Ovary (tissue), 9 donors: ENCODE measurements around the gene PMPCA. TPM values are rescaled to one million over a fixed set of nuclear protein-coding genes. Genes with fewer than 3 reads are reported as not detected.

ENCODE experiments used
- DNase-seq, 5 donors: peaks; one replicate each; pipeline ENCODE4 v3.0.0-alpha.2; 2019 to 2020
- H3K27ac ChIP-seq, 2 donors: fragments of 200-600 bp; one replicate each; pipeline versions ENCODE4 v1.5.1 to v1.8.0; 2019 to 2022
- H3K27me3 ChIP-seq: fragments of 200-600 bp; one replicate; pipeline ENCODE4 v1.8.0; 2022
- H3K36me3 ChIP-seq: fragments of 200-600 bp; sonication (generic); one replicate; pipeline ENCODE4 v1.5.1; 2019
- H3K4me1 ChIP-seq: one replicate; pipeline ENCODE4 v1.8.1; 2013; ENCODE audit warnings: mild to moderate bottlenecking, moderate library complexity; ENCODE audit not compliant: insufficient read depth
- H3K4me3 ChIP-seq: fragments of 200-600 bp; sonication (generic); one replicate; pipeline ENCODE4 v1.5.1; 2017
- H3K9me3 ChIP-seq, 2 donors: fragments of 200-600 bp in 1 of 2; sonication (generic) in 1 of 2; one replicate each; pipeline versions ENCODE4 v1.5.1 to v1.8.1; 2013 to 2019; ENCODE audit warnings: mild to moderate bottlenecking in 1 of 2, moderate library complexity in 1 of 2
- EP300 ChIP-seq: sonication (generic); formaldehyde crosslinking; IDR thresholded peaks from one replicate; pipeline ENCODE4 v1.6.1; 2017; ENCODE audit warnings: antibody characterized with exemption
- POLR2A ChIP-seq: fragments of 450-650 bp; IDR thresholded peaks from one replicate; pipeline ENCODE4 v1.6.1; 2017; ENCODE audit warnings: antibody characterized with exemption, mild to moderate bottlenecking, moderate library complexity
- WGBS, 3 donors: extraction: QIAGEN DNeasy Blood & Tissue Kit in 1 of 3; methylation state at CpG; one replicate each; pipeline versions ENCODE4 v1.1.5 to v1.1.7; 2013 to 2017; 5-methylcytosine and 5-hydroxymethylcytosine counted together
- intact Hi-C, 4 donors: fragments of 100-400 bp; cut with DNase I; formaldehyde crosslinking; loops; one replicate each; pipeline versions ENCODE4 v1.11.0 to v1.15.1; 2022 to 2023
- polyA plus RNA-seq, 2 donors: library from polyadenylated mRNA; stranded (reverse); fragments of 200-250 nt in 1 of 2; fragments of 350-450 nt in 1 of 2; fragmentation: Illumina TruSeq in 1 of 2; extraction: RNeasy Lipid Tissue Mini Kit (QIAGEN cat#74804) in 1 of 2; gene quantifications; one replicate each; pipeline ENCODE4 v1.2.3, GENCODE V29; 2013 to 2014
- total RNA-seq, 7 donors: library from RNA; depleted of rRNA in 2 of 7; stranded (reverse); fragments of >200 nt in 2 of 7; fragmentation: NEBNext Ultra II Directional in 3 of 7; extraction: Animal tissue kit (Norgen Biotek cat#: 25700) in 3 of 7; gene quantifications; one replicate each; pipeline versions ENCODE4 v1.1.0 to v1.2.4, GENCODE V29; 2016 to 2023
- TF ChIP-seq, protein P1 (sequence below), 3 donors: fragments of 450-650 bp in 2 of 3; fragments of 200-600 bp in 1 of 3; IDR thresholded peaks; one replicate each; pipeline versions ENCODE4 v1.5.1 to v1.8.0; 2016 to 2022; ENCODE audit warnings: antibody characterized with exemption in 3 of 3, mild to moderate bottlenecking in 1 of 3
- donor health status: DM: no; HTN: no; CAD: no; lungs with moderate emphysema.
- donor health status: DM: no; HTN: no; CAD: no.
- donor health status: Bipolar disorder and iron deficiency.
- donor health status: DM: yes; HTN: yes; CAD: no.
- donor health status: DM: no; HTN: no; CAD: no.
- donor health status: DM: yes; HTN: yes; CAD: no.

The PMPCA gene
- total and polyA plus RNA-seq, 9 donors = 18.7 to 82.4 (median 40.1) TPM

DNA sequence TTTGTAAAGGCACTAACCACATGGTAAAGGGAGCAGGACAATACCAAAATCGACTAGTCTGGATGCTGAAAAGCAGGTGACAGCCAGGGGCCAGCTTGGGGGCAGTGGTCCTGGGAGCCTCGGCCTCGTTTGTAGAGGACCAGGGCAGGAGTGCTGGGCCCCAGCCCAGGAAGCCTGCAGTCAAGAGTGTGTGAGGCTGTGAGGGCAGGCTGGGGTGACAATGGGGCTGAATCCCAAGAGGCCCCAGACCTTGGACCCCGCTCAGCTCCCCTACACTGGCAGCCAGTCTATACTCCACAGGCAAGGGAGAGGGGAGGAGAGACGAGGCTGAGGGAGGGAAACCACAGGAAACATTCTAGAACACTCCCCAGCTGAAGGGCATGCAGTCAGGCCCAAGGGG is 31.8 kb downstream of the PMPCA start:
- no peaks in the 10 kb centered on the region for H3K9me3 ChIP-seq
- H3K4me3 ChIP-seq = no peak overlapping the region
- 72 to 84% (median 73%) methylated on average over 5 of the region's 5 CpGs for WGBS, 3 donors
- no peak for DNase-seq
- H3K4me1 ChIP-seq = peaks cover 13% of the 10 kb centered on the region
- TF ChIP-seq EP300 (no peak), POLR2A (no peak)
- TF ChIP-seq, protein P1, sequence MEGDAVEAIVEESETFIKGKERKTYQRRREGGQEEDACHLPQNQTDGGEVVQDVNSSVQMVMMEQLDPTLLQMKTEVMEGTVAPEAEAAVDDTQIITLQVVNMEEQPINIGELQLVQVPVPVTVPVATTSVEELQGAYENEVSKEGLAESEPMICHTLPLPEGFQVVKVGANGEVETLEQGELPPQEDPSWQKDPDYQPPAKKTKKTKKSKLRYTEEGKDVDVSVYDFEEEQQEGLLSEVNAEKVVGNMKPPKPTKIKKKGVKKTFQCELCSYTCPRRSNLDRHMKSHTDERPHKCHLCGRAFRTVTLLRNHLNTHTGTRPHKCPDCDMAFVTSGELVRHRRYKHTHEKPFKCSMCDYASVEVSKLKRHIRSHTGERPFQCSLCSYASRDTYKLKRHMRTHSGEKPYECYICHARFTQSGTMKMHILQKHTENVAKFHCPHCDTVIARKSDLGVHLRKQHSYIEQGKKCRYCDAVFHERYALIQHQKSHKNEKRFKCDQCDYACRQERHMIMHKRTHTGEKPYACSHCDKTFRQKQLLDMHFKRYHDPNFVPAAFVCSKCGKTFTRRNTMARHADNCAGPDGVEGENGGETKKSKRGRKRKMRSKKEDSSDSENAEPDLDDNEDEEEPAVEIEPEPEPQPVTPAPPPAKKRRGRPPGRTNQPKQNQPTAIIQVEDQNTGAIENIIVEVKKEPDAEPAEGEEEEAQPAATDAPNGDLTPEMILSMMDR (IDR thresholded peaks at IDR 0.05) = no peak
- H3K36me3 ChIP-seq = no peaks in the 10 kb centered on the region
- no peaks in the 10 kb centered on the region for H3K27me3 ChIP-seq
- no peak overlapping the region for H3K27ac ChIP-seq
- intact Hi-C loops = no loop called here

DNA sequence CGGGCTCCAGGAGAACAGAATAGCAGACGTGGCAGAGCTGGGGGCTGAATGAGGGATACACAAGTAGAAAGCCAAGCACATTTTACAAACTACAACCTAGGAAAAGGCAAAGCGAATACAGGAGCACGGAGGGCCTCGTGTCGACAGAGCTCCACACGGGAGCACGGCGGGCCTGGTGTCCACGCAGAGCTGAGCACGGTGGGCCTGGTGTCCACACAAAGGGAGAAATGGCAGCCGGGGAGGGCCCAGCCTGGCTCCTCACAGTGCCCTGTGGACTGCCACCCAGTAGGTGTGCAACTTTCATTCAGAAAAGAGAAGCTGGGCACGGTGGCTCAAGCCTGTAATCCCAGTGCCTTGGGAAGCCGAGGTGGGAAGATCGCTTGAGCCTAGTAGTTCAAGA is 32.6 kb downstream of the PMPCA start:
- TF ChIP-seq EP300 (no peak), POLR2A (no peak)
- TF ChIP-seq, protein P1 (IDR thresholded peaks at IDR 0.05) = no peak
- DNase-seq = no peak
- no peak overlapping the region for H3K4me3 ChIP-seq
- H3K27ac ChIP-seq = no peak overlapping the region
- 87 to 92% (median 91%) methylated on average over 15 of the region's 15 CpGs for WGBS, 3 donors
- H3K36me3 ChIP-seq = no peaks in the 10 kb centered on the region
- H3K27me3 ChIP-seq = no peaks in the 10 kb centered on the region
- intact Hi-C loops = no loop called here
- H3K9me3 ChIP-seq = no peaks in the 10 kb centered on the region
- H3K4me1 ChIP-seq = peaks cover 8% of the 10 kb centered on the region

DNA sequence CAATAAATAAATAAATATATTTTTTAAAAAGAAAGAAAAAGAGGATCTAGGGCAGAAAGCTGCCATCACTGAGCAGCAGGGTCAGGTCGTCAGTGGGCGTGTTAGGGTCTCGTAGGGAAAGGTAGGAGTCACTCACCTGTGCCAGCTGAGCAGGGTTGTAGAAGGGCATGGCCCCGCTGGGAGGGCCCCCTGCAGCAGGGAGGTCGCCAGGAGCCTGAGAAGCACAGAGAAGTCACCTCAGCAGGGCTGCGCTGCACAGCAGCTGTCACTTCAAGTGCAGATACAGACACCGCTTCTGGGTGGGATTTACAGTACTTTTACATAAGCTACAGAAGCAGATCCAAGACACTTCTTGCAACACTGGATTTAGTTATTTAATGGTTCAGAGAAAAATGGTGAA is 33.2 kb downstream of the PMPCA start:
- peaks cover 2% of the 10 kb centered on the region for H3K4me1 ChIP-seq
- H3K36me3 ChIP-seq = no peaks in the 10 kb centered on the region
- TF ChIP-seq EP300 (no peak), POLR2A (no peak)
- TF ChIP-seq, protein P1 (IDR thresholded peaks at IDR 0.05) = no peak
- H3K9me3 ChIP-seq = no peaks in the 10 kb centered on the region
- H3K27ac ChIP-seq = no peak overlapping the region
- intact Hi-C loops = no loop called here
- H3K27me3 ChIP-seq = no peaks in the 10 kb centered on the region
- no peak for DNase-seq
- 91 to 94% (median 92%) methylated on average over 7 of the region's 7 CpGs for WGBS, 3 donors
- no peak overlapping the region for H3K4me3 ChIP-seq

DNA sequence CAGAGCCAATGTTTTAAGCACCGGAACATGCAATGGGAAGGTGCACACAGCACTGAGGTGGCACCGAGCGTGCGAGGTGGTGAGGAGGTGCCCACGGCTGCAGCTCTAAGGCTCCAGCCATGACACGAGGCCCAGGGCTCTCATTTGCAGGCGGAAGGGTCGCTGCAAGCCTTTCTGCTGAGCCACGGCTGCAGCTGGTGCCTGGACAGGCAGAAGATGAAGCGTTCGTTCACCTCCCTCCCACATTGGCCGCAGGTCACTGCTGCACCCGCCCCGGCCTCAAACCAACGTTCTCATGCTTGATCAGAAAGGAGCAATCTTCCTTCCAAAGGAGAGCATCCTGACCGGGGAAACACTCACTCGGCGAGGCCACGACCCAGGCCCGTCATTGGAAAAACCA is 33.6 kb downstream of the PMPCA start:
- Histone ChIP-seq H3K27me3 (no peaks in the 10 kb centered on the region), H3K4me3 (no peak overlapping the region), H3K27ac (no peak overlapping the region), H3K4me1 (peaks cover 1% of the 10 kb centered on the region), H3K36me3 (no peaks in the 10 kb centered on the region), H3K9me3 (no peaks in the 10 kb centered on the region)
- no peak for TF ChIP-seq POLR2A
- no peak for TF ChIP-seq EP300
- TF ChIP-seq, protein P1 (IDR thresholded peaks at IDR 0.05) = no peak
- 87 to 88% (median 88%) methylated on average over 20 of the region's 20 CpGs for WGBS, 3 donors
- no peak for DNase-seq
- intact Hi-C loops = no loop called here

DNA sequence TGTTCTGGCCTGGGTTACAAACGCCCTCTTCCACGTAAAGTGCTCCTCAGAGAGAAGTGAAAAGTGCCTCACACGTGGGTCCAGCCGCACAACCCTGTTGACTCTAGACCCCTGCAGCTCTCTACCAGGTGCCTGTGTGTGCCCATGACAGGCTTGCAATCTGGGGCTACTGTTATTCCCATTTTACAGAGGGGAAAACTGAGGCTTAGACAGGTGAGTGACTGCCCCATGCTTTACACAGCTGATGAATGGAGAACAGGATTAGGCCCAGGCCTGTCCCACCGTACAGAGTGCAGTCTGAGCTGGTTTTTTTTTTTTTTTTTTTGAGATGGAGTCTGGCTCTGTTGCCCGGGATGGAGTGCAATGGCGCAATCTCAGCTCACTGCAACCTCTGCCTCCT is 35.3 kb downstream of the PMPCA start:
- intact Hi-C loops = no loop called here
- TF ChIP-seq, protein P1 (IDR thresholded peaks at IDR 0.05) = no peak
- no peak for TF ChIP-seq EP300
- TF ChIP-seq POLR2A = no peak
- DNase-seq = no peak
- no peaks in the 10 kb centered on the region for H3K36me3 ChIP-seq
- H3K9me3 ChIP-seq = no peaks in the 10 kb centered on the region
- H3K4me1 ChIP-seq = no peaks in the 10 kb centered on the region
- 82 to 85% (median 84%) methylated on average over 7 of the region's 7 CpGs for WGBS, 3 donors
- H3K27ac ChIP-seq = no peak overlapping the region
- H3K27me3 ChIP-seq = no peaks in the 10 kb centered on the region
- no peak overlapping the region for H3K4me3 ChIP-seq
